ENCODE data around the gene PODXL2.

Gene PODXL2

GRCh38 chr3:127639173-127640041, 10.4 kb downstream of the PODXL2 start:
- no peak for DNase-seq (ENCODE audit: low read depth)
- no peak for TF ChIP-seq CTCF (IDR thresholded peaks at IDR 0.05; ENCODE audit: insufficient read depth, low read depth, low read length, missing control alignments)
- H3K4me3 ChIP-seq (ENCODE audit: low read depth, low read length), result no peak overlapping the region

- no peak for DNase-seq (ENCODE audit: low read depth)
- no peak for TF ChIP-seq CTCF (IDR thresholded peaks at IDR 0.05; ENCODE audit: insufficient read depth, low read depth, low read length, missing control alignments)
- H3K4me3 ChIP-seq (ENCODE audit: low read depth, low read length), result no peak overlapping the region
These were observed 11.0 kb downstream of the PODXL2 start for GRCh38 chr3:127640042-127640355.

- no peak for DNase-seq (ENCODE audit: low read depth)
- no peak for TF ChIP-seq CTCF (IDR thresholded peaks at IDR 0.05; ENCODE audit: insufficient read depth, low read depth, low read length, missing control alignments)
- H3K4me3 ChIP-seq (ENCODE audit: low read depth, low read length), result no peak overlapping the region
These were observed 15.8 kb downstream of the PODXL2 start for GRCh38 chr3:127644641-127645370.

- no peak for TF ChIP-seq CTCF (IDR thresholded peaks at IDR 0.05; ENCODE audit: insufficient read depth, low read depth, low read length, missing control alignments)
- H3K4me3 ChIP-seq (ENCODE audit: low read depth, low read length), result no peak overlapping the region
- DNase-seq (ENCODE audit: low read depth), result no peak
These were observed 16.5 kb downstream of the PODXL2 start for GRCh38 chr3:127645371-127646015.

GRCh38 chr3:127646501-127647046, 17.6 kb downstream of the PODXL2 start:
- no peak for DNase-seq (ENCODE audit: low read depth)
- H3K4me3 ChIP-seq (ENCODE audit: low read depth, low read length), result no peak overlapping the region
- TF ChIP-seq CTCF (IDR thresholded peaks at IDR 0.05; ENCODE audit: insufficient read depth, low read depth, low read length, missing control alignments), result no peak

- TF ChIP-seq CTCF (IDR thresholded peaks at IDR 0.05; ENCODE audit: insufficient read depth, low read depth, low read length, missing control alignments), result no peak
- DNase-seq (ENCODE audit: low read depth), result no peak
These were observed 18.3 kb downstream of the PODXL2 start for GRCh38 chr3:127647166-127647844.

More at GRCh38 chr3:127647166-127647844, 18.3 kb downstream of the PODXL2 start:
- H3K4me3 ChIP-seq (ENCODE audit: low read depth, low read length), result no peak overlapping the region
